8988T (cell line): ENCODE data around the gene TMC1.
A peak's percentile ranks its signal among the peaks of the same experiment; 100 is the strongest.
"Not testable (repeated sequence)": the region's sequence is repeated elsewhere in the genome, so short reads cannot be mapped to it uniquely, and the experiment has no call there.

Experiments used
- DNase-seq: peaks from one replicate; pipeline ENCODE4 v3.0.0; 2011

TMC1 gene

GRCh38 chr9:72827950-72828731 lies 306.7 kb downstream of the TMC1 start:
- no peak for DNase-seq

DNA sequence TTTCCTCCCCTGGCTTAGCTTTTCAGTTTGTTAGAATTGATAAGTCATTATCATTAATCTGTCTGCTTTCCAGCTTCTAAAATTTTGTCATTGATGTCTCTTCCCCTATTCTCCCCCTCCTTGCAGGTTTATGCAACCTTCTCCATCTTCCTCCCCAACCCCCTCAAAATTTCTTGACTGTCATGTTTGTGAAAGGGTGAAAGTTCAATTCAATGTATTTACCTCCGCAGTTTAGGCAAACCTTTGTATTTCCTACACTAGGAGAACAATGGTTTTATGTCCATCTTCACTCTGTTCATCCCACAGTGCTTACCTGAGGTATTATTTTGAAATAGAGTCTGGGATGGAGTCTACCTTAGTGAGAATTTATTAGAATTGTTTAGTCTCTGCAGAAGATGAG lies 313.6 kb downstream of the TMC1 start:
- no peak for DNase-seq

DNA sequence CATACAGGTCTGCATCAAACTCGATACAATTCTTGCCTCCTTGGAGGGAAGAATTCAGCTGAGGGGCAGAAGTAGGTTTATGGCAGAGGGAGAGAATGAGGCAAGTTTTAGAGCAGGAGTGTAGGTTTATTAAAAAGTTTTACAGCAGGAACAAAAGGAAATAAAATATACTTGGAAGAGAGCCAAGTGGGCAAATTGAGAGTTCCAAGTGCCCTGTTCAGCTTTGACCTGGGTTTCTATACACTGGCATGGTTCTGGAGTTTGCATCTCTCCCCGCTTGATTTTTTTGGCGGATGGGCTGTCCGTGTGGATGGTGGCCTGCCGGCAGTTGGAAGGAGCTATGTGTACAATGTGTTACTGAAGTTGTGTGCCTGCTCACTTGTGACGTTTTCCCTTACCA lies 315.4 kb downstream of the TMC1 start:
- no peak for DNase-seq

DNA sequence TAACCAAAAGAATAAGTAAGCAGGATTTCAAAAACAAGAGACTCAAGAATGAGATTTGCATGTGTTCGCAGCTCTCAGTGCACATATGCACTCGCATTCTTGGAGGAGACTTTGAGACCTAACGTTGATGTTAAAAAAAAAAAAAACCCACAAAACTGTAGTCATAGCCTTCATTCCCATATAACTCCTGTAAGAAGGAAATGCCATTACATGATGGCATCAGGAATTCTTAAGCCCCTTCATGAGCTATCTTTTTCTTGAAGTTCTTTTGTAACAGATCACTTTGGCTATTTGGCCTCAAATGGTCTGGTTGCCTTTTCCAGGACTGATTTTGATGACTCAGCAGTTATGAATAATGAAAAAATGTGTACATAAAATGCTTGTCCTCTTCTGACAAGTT lies 317.7 kb downstream of the TMC1 start:
- DNase-seq: no peak

DNA sequence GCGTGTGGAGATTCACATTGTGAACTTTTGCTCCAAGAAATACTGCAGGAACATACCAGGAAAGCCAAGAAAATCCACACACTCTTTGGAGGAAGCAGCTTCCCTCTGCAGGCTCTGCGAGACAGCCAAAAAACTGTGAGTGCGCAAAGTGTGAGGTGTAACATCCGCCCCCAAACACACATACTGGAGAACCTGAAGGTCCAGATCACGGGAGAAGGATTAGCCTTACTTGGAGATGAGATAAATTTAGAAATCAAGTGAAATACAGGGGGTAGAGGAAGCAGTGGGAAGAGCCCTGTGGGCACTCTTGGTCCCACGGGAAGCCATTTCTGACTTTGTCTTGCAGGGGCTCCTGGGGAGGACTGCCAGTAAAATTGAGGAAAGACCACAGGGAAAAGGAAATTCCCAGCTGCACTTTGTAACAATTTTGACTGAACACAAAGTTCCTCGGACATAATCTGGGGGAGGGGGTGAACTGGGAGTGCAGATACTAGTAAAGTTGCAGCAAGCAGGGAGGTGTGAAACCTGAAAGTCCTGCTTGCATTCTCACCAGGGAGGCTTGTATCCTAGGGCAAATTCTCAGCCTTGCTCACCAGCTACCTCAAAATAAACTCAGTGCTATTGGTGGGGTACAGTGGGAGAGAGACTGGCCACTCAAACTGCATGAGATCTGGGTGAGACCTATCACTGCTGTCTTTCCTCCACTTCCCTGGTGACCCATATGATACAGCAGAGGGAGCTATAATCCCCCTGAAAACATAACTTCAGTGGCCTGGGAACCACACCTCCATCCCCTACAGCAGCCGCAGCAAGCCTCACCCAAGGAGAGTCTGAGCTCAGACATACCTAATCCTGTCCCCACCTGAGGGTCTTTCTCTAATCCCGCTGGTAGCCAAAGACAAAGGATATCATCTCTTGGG lies 322.4 kb downstream of the TMC1 start:
- DNase-seq: peak; percentile 31

DNA sequence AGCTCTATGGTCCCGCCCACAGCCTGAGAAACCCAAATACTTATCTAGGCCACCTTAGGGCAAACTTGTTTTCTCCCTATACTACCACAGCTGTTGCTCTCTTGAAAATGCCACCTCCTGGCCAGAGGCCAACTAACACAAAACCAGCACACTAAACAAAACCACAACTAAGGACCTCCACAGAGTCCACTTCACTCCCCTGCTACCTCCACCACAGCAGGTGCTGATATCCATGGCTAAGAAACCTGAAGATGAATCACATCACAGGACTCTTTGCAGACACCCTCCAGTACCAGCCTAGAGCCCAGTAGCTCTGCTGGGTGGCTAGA lies 323.0 kb downstream of the TMC1 start:
- DNase-seq: no peak

DNA sequence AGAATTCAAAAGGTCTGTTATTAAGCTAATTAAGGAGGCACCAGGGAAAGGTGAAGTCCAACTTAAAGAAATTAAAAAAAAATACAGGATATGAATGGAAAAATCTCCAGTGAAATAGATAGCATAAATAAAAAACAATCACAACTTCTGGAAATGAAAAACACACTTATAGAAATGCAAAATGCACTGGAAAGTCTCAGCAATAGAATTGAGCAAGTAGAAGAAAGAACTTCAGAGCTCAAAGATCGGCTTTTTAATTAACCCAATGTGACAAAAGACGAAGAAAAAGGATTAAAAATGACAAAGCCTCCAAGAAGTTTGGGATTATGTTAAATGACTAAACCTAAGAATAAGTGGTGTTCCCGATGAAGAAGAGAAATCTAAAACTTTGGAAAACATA lies 323.6 kb downstream of the TMC1 start:
- DNase-seq: not testable (repeated sequence)

DNA sequence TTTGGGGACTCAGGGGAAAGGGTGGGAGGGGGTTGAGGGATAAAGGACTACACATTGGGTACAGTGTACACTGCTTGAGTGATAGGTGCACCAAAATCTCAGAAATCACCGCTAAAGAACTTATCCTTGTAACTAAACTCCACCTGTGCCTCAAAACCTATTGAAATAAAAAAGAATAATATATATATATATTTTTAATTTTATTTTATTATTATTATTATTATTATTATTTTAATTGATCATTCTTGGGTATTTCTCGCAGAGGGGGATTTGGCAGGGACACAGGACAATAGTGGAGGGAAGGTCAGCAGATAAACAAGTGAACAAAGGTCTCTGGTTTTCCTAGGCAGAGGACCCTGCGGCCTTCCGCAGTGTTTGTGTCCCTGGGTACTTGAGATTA lies 328.8 kb downstream of the TMC1 start:
- DNase-seq: not testable (repeated sequence)

DNA sequence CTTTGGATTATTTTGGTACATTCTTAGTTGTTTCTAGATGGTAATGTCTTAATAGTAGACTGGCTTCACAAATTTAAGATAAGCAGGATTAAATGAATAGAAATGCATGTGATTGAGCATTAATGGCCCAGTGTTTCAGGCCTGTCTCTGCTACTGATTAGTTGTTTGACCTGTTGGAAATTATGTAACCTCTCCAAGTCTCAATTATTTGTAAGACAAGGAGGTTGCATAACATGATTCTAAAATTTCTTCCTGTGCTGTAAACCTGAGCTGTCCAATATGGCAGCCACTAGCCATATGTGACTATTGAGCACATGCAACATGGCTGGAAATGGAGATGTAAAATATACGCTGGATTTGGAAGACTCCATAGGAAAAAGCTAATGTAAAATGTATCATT lies 333.9 kb downstream of the TMC1 start:
- no peak for DNase-seq

DNA sequence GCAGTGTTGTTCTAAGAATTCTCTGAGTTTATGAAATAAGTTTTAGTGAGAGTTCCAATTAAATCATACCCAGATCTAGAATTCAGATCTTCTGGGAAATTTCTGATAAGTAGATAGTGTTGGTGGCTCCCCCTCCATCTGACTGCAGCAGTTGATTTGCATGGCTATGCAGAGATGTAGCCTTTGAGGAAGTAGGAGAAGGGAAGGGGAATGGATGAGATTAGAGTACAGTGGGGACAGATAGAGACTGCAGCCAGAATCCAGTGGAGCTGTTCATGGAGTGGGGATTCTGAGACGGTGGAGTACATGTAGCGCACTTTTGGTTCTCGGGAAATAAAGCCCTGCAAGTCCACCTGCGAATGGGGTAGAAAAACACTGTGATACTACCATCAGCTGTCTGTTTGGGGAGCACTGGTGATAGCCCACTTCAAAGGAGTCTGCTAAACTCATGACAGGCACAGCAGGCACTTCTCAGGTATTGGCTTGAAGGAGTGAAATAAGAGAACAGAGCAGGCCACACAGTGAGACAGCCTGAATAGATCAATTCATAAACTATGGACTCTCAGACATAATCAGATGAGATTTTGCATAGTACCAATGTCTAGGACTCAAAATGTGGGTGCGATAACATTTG lies 334.6 kb downstream of the TMC1 start:
- DNase-seq: no peak

DNA sequence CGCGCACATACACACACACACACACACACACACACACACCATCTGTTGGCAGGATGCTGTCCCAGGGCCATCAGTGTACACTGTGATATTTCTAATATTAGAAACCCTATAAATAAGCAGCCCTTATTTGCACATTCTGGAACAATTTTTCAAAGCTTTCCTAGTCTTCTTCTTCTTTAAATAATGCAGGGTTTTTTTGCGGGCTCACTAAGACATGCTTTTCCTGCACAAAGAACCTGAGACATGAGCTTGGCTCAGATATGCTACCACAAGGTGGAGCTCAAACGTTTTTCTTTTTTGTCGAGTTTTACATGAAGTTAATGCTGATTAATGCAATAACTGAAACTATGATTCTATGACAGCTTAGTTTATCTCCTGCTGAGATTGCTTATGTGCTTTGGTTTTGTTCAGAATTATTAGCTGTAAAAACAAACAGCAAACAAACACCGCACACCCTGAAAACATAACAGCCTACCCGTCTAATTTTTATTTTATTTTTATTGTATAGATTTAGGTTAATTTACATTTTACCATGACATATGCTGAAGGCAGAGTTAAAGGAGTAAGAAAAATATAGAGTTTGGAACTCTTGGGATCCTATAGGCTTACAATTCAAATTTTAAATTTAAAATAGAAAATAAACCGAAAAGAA lies 335.7 kb downstream of the TMC1 start:
- no peak for DNase-seq

GRCh38 chr9:72857624-72857996 lies 336.2 kb downstream of the TMC1 start:
- no peak for DNase-seq

GRCh38 chr9:72858089-72858912 lies 336.9 kb downstream of the TMC1 start:
- no peak for DNase-seq

- DNase-seq: not testable (repeated sequence)
Observed at GRCh38 chr9:72862788-72863187, 341.4 kb downstream of the TMC1 start.

DNA sequence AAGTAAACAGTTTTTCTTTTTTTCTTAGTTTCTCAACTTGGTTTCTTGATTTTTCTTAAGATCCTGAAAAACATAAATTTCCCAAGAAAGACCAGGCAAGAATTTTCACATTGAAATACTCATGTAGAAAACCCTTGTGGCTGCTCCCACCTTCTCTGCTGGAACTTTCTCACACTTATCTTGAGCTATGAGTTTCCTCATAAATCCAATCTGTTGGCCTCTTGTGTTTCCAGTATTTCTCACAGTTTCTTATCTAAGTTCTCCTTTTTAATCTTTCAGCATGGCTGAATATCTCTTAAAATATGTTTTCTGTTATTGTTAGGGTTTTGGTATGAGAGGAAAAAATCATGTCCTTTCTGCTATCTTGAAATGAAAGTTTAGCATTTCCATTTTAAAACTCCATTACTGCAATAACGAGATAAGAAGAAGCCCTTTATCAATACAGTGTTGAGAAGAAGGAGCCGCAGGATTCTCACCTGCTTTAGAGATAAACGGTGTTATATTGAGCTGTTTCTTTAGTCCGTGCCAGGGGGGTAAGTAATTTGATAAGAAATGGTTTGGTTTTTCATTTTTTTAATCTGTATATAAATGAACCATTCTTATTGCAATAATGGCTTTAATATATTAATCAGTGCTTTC lies 342.2 kb downstream of the TMC1 start:
- DNase-seq: no peak

GRCh38 chr9:72864327-72864726 lies 342.9 kb downstream of the TMC1 start:
- no peak for DNase-seq

DNA sequence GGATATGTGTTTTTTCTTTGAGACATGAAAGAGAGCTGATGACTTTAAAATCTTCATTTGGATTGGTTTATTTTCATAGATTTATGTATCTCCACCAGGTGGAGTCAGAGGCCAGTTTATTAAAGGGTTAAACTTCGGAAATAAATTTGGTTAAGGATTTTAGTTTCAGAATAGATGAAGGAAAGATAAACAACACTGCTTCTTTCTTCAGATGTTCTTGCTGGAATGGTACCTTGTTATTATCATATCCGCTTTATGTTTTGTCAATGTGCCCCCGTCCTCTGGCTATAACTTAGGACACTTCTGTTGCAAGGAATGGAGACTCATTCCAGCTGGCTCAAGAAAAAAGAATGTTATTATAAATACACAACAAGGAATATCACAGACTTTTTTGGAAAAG lies 350.3 kb downstream of the TMC1 start:
- no peak for DNase-seq

GRCh38 chr9:72872718-72873117 lies 351.3 kb downstream of the TMC1 start:
- no peak for DNase-seq

DNA sequence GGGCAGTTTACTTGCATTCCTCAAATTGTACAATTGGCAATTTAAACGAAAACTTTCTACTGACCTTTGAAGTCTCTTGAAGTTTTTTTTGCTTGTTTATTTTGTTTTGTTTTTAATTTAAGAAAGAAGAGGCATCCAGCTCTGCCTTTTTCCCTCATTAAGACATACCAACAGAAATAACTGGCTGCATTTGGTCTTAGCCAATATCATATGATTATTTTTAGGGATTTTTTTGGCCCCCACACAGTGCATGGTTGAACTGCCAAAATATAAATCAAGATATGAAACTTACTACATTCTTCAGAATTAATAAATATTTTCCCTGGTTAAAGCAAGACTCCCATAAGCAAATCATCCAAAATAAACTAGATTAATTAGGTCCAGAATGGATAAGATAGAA lies 352.0 kb downstream of the TMC1 start:
- DNase-seq: no peak

GRCh38 chr9:72874344-72874743 lies 352.9 kb downstream of the TMC1 start:
- no peak for DNase-seq

GRCh38 chr9:72875221-72875620 lies 353.8 kb downstream of the TMC1 start:
- DNase-seq: no peak

- DNase-seq: no peak
Observed at GRCh38 chr9:72880821-72881220, 359.4 kb downstream of the TMC1 start.
